Measurements from ENCODE around the gene MACROD2.
"Not testable (repeated sequence)": the region's sequence is repeated elsewhere in the genome, so short reads cannot be mapped to it uniquely, and the experiment has no call there.

MACROD2 gene

DNA sequence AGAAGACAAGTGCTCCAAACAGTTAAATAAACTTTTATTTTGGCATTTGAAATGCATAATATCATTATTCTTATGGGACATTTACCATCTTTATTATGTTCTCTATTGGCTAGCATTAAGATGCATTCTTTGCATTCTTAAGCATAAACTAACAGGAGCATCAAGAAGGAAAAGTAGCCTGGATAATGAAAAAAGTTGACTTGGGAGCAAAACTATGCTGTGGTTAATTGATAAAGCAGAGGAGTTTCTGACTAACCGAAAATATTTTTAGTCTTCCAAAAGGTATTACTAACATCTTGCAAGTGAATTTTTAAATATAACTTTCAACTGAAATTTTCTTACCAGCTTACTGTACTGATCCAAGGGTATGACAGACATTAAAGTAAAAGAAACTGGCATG, 201.8 kb downstream of the MACROD2 start:
- no peak for FAIRE-seq

DNA sequence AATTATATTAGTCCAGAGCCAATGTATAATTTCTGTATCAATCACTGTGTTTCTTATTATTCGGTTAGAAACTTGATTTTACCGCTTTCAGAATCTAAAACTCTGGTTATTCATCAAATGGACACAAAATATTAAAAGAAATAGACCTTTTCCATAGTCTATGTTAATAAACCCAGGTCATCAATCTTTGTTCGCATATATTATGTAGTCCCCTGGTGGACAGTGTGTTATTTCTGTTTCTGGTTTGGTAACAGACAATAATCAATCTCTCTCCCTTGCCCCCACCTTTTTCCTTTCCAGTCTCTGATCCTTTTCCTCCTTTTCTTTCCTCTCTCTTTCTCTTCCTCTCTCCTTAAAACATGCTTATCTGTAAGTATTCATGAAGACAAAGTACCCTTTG, 203.1 kb downstream of the MACROD2 start:
- no peak for FAIRE-seq

DNA sequence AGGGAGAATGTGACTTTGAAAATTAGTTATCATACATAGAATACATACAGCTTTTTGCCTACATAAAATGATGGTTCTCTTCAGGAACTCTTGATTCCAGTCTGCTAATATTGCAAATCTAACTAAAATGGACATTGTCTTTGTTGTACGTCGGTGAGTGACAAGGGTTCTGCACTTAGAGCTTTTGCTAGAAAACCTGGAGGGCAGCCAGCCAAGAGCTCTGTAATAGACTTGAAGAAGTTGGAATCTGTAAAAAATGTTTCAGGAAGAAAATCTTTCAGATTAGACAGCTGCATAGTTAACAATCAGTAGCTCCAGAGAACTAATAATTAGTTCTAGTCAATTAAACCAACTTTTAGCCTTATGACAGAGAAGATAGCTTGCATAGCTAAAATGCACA, 203.8 kb downstream of the MACROD2 start:
- FAIRE-seq, result no peak

DNA sequence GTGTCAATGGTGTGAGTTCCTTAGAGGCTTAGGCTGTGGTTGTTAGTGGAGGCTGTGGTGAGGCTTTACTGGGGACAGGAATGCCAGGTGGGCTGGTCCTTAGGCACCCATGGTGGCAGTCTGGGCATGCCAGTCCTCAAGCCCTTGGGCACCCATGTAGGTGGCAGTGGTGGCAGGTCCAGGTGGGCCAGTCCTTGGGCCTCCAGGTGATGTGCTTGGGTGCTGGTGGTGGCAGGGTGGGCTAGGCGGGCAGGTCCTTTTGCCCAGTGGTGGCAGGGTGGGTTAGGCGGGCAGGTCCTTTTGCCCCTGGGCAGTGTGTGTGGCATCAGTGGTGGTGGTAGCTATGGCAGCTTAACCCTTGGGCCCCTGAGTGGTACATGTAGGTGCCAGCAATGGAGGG, 208.3 kb downstream of the MACROD2 start:
- FAIRE-seq, result no peak

DNA sequence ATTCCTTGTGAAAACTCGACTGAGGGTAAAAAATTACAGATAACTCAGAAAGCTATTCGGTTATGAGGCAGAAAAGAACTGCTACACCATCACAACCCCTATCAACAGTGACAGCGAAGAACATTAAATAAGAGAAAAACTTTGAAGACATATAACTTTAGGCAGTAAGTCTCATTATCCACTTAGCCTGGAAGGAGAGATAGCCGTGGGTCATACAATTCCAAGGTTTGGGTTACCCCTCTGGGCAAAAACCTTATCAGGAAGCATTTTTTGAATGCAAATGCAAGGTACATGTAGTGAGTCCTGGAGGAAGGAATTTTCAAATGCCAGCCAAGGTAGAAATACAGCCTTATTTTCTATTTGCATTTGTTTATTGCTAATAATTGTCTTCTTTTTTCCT, 212.3 kb downstream of the MACROD2 start:
- no peak for FAIRE-seq

DNA sequence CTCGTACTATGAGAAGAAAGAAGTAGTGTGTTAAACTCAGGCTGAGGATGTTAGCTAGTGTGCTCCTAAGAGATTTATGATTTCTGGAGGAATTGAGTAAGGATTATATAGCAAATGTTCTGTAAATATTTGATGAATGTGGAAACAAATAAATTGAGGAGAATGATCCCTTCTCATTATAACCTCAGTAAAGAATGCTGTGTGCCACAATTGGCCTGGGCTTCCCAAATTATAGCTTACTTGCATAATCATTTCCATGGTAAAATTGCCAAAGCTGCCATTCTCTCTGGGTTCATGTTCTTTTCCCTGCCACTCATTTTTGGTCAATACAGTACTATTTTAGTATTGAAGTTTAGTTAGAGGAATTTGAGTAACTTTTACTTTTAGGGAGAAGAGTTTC, 213.6 kb downstream of the MACROD2 start:
- FAIRE-seq, result no peak

DNA sequence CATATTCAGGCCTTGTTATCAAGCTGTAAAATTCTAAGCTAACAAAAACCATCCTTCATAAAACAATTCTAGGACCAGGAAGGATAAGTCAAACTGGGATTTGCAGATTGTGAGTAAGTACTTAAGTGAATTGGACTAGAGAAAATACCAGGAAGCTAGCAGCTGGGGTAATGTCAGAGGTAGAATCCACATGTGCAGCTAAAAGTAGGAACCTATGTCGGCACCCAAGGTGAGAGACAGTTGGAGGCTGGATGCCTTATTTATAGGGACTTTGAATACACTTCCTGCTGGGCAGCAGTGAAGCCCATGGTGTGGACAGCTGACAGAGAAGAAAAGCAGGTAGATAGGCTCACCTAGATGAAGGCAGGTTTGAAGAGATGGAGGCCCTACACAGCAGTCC, 214.8 kb downstream of the MACROD2 start:
- FAIRE-seq, result no peak

DNA sequence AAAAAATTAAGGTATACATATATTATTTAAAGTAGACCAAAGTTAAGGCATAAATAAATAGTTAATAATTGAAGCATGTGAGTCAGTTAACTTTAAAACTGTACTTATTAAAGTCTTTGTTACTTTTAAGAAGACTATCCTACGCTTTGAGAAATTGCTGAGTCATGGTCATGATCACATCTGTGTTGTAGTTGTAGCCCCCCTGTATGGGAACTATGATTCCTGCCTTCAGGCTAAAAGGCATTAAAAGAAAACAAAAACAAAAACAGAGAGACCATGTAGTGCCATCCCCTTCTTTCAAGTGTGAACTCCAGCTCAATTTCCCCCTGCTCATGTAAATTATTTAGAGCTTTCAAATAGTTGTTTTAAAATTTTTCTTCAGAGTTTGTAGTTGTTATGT, 218.7 kb downstream of the MACROD2 start:
- no peak for FAIRE-seq

DNA sequence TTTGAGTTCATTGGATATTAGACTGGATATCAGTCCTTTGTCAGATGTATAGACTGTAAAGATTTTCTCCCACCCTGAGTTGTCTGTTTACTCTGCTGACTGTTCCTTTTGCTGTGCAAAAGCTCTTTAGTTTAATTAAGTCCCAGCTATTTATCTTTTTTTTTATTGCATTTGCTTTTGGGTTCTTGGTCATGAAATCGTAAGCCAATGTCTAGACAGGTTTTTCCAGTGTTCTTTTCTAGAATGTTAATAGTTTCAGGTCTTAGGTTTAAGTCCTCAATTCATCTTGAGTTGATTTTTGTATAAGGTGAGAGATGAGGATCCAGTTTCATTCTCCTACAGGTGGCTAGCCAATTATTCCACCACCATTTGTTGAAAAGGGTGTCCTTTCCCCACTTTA, 220.6 kb downstream of the MACROD2 start:
- FAIRE-seq, result not testable (repeated sequence)

GRCh38 chr20:14219801-14220461, 224.6 kb downstream of the MACROD2 start:
- no peak for FAIRE-seq

GRCh38 chr20:14220986-14221385, 225.7 kb downstream of the MACROD2 start:
- no peak for FAIRE-seq

- no peak for FAIRE-seq
These were observed 228.5 kb downstream of the MACROD2 start for GRCh38 chr20:14223806-14224205.

DNA sequence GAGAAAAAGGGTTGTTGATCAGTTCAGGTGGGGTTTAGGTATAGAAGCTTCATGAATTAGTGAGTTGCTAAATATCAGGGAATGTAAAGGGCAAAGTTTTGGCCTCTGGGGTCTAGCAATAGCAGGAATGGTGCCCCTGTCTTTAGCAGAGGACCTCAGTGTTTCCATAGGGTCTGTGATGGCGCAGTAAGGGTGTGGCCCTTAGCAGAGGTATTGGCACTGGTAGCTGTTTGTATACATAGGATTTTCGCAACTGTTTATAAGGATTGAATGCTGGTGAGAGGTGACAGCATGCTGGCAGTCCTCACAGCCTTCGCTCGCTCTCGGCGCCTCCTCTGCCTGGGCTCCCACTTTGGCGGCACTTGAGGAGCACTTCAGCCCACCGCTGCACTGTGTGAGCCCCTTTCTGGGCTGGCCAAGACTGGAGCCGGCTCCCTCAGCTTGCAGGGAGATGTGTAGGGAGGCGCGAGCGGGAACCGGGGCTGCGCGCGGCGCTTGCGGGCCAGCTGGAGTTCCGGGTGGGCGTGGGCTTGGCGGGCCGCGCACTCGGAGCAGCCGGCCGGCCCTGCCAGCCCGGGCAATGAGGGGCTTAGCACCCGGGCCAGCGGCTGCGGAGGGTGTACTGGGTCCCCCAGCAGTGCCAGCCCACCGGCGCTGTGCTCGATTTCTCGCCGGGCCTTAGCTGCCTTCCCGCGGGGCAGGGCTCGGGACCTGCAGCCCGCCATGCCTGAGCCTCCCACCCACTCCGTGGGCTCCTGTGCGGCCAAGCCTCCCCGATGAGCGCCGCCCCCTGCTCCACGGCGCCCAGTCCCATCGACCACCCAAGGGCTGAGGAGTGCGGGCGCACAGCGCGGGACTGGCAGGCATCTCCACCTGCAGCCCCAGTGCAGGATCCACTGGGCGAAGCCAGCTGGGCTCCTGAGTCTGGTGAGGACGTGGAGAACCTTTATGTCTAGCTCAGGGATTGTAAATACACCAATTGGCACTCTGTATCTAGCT, 231.0 kb downstream of the MACROD2 start:
- not testable (repeated sequence) for FAIRE-seq

GRCh38 chr20:14232650-14233049, 237.3 kb downstream of the MACROD2 start:
- FAIRE-seq, result no peak

DNA sequence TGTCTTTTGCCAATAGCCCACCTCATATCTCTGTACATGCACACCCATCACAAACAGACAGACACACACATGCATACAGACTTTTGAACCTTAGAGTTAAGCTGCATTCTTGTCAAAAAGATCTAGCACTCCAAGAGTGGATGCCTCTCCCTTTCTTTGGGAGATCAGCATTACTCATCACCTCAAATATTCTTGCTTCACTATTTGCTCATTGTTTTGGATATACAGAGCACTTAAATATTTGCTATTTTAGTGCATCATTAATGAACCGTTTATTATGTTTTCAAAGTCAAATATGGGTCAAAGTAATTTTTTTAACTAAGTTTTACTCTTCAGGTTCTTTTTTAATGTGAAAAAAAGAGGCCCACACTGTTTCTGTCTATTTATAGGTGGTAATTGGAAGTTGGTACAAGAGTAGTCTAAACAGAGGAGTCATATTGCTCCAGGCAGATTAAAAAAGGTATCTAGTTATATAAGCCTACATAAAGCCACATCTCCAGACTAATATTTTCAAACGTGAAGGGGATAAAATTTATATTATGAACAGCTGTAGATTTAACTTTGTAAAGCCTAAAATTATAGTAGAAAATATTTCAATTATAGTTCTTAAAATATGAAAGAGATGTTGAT, 239.5 kb downstream of the MACROD2 start:
- FAIRE-seq, result no peak

- no peak for FAIRE-seq
These were observed 240.0 kb downstream of the MACROD2 start for GRCh38 chr20:14235355-14235754.

DNA sequence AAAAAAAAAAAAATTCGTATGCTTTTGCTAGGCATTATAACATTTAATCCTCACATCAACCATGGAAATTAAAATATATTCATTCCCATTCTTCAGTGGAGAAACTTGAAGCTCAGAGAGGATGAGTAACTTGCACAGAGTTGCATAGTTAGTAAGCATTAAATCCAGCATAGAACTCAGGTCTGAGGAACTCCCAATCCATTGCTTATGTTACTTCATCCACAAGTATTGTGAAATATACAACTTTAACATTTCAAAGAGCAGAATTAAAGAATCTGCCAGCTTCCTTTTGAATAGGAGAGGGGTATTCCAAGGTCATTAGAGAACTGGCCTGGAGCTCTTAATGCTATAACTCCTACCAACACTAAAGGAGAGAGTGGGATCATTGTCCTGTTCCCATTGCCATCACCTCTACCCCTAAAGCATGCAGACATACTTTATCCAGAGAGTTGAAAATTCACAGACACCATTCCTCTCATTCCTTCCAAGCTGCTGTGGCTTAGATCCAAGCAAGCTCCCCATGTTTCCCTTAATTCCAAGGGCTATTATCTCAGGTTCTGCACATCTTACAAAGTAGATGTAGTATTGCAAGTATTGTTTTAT, 250.2 kb downstream of the MACROD2 start:
- no peak for FAIRE-seq

- FAIRE-seq, result no peak
These were observed 264.4 kb downstream of the MACROD2 start for GRCh38 chr20:14259689-14260088.

DNA sequence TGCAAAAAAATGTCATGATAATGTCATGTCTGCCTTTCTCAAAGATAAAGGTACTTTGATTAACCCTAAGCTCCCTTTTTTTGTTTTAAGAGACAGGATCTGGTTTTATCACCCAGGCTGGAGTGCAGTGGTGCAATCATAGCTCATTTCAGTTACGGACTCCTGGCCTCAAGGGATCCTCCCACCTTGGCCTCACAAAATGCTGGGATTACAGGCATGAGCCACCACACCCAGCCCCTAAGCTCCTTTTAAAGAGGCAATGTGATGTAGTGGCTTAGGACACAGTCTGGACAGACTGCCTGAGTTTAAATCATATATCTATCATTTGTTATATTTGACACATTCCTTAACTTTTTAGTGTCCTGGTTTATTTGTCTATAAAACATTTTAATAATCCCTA, 265.1 kb downstream of the MACROD2 start:
- FAIRE-seq, result no peak

DNA sequence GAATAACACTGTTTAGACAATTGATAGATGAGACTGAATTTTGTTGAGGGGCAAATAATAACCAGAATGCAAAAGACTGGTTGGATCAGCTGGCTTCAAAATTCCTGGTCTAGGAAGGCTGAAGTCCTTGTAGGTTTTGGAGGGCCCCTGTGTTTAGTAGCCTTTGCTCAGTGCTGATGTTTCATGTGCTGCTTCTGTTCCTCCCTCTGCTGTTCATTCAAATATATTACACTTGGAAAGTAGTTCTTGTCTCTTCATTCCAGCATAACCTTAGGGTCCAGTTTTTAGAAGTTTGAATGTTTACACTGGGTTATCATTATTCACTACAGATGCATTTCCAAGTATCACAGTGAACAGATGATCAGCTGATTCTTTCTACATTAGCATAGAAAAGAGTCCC, 269.6 kb downstream of the MACROD2 start:
- no peak for FAIRE-seq

- no peak for FAIRE-seq
These were observed 270.9 kb downstream of the MACROD2 start for GRCh38 chr20:14266246-14266645.

DNA sequence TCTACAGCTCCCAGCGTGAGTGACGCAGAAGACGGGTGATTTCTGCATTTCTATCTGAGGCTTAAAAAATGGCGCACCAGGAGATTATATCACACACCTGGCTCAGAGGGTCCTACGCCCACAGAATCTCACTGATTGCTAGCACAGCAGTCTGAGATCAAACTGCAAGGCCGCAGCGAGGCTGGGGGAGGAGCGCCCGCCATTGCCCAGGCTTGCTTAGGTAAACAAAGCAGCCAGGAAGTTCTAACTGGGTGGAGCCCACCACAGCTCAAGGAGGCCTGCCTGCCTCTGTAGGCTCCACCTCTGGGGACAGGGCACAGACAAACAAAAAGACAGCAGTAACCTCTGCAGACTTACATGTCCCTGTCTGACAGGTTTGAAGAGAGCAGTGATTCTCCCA, 275.4 kb downstream of the MACROD2 start:
- not testable (repeated sequence) for FAIRE-seq

DNA sequence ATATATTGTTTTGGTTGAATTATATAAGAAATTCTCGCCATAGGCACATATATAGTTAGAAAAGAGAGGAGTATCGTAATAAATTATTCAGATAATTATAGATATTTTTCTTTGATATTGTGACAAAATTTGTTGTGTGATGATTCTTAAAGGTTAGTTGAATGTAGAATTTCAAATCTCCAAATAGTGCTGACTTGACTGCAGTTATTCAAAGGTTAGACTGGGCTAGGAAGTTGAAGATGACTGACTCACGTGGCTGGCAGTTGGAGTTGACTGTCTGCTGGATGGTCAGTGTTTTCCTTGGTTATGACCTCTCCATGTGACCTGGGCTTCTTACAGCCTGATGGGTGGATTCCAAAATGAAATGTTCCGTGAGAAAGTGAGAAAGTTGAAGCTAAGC, 286.8 kb downstream of the MACROD2 start:
- FAIRE-seq, result no peak

All from G401.6 (cell line).